ENCODE results near the gene KLF12.

DNA sequence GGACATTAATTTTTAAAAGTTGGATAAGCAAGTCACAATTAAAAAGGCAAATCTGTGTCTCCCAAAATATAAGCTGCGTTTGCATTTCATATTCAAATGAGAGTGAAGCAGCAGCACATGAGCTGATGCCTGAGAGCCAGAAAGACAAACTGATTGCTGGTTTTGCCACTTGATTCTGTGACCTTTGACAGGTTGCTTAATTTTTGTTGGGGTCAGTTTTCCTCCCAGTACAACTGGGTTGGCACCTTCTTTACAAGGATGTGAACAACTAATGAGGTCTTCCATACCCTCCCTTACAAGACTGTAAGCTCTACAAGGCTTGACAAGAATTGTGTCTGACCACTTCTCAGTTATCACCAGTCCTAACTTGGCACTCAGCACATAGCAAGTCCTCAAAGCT, 8.1 kb upstream of the KLF12 start:
- no peak for TF ChIP-seq CCAR2 (IDR thresholded peaks at IDR 0.05; ENCODE audit: low read depth, low read length)
- TF ChIP-seq ZNF175 (CRISPR knock-in tag; IDR thresholded peaks at IDR 0.05; ENCODE audit: low read depth): no peak
